Lung microvascular endothelial cell (primary cell): Measurements from ENCODE around the gene RRBP1. TPM values are rescaled to one million over a fixed set of nuclear protein-coding genes. Genes with fewer than 3 reads are reported as not detected.
"Not testable (repeated sequence)": the region's sequence is repeated elsewhere in the genome, so short reads cannot be mapped to it uniquely, and the experiment has no call there.

ENCODE experiments used
- DNase-seq, 2 donors: peaks; one replicate each; pipeline versions ENCODE4 v3.0.0 to v3.0.0-alpha.2; 2010; ENCODE audit warnings: low read depth in 2 of 2
- total RNA-seq: library from RNA; depleted of rRNA; stranded (reverse); fragments of >200 nt; gene quantifications from 2 replicates; pipeline ENCODE4 v1.2.1, GENCODE V29; 2014

Gene RRBP1
- total RNA-seq, 1 donor from 2014 or later, result 61.5 TPM

- no peak for DNase-seq
These were observed 26.8 kb upstream of the RRBP1 start for GRCh38 chr20:17708675-17709360.

DNA sequence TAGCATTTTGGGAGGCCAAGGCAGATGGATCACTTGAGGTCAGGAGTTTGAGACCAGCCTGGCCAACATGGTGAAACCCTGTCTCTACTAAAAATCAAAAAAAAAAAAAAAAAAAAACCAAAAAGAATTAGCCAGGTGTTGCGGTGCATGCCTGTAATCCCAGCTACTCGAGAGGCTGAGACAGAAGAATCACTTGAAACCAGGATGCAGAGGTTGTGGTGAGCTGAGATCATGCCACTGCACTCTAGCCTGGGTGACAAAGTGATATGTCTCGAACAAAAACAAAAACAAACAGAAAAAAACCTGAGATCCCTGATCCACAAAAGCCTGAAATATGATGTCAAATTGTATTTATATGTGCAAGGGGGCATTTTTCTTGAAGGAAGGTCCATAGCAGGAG is 25.9 kb upstream of the RRBP1 start:
- DNase-seq, result not testable (repeated sequence)

- no peak for DNase-seq
These were observed 24.6 kb upstream of the RRBP1 start for GRCh38 chr20:17706632-17707031.

- no peak for DNase-seq
These were observed 23.9 kb upstream of the RRBP1 start for GRCh38 chr20:17705916-17706315.

DNA sequence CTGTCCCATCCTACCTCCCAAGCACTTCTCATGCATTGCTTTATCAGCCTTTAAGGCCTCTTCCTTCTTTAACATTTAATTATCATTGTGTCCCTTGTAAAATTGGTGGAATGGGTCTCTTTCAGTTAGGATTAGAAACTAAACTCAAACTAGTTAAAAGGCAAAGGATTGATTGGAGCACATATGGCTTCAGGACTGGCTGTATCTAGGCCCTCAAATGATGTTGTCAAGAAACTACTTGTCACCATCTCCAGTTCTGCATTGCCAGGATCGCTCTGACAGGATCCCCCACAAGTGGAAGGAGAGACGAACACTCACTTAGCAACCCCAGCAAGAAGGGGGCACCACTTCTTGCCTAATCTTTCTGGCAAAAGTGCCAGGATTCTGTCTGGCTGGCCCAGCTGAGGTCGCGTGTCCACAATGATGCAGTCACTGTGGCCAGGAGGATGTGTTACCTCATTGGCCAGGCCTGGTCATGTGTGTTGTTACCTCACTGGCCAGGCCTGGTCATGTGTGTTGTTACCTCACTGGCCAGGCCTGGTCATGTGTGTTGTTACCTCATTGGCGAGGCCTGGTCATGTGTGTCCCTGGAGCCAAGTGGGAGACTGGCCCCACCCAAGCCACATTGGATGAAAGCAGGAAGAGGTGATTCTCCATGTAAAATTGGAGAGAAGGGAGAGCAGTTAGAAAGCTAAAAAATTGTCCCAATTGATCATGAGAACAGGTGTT is 22.7 kb upstream of the RRBP1 start:
- no peak for DNase-seq

DNA sequence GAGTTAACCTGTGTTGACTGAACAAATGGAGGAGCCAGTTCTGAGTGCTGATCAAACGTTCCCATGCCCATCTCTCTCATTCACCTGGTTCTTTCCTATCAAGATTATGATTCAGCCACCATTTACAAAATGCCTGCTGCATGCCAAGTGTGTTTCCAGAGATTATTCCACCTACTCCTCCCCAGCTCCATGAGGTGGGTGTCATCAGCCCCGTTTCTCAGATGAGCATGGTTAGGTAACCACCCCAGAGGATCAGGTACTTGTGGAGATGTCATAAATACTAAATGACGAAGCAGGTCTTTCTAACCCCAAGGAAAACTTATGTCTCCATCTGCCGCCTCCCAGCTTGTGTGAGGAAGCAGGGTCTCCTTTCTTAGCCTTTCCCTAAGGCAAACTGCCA is 19.8 kb upstream of the RRBP1 start:
- no peak for DNase-seq

DNA sequence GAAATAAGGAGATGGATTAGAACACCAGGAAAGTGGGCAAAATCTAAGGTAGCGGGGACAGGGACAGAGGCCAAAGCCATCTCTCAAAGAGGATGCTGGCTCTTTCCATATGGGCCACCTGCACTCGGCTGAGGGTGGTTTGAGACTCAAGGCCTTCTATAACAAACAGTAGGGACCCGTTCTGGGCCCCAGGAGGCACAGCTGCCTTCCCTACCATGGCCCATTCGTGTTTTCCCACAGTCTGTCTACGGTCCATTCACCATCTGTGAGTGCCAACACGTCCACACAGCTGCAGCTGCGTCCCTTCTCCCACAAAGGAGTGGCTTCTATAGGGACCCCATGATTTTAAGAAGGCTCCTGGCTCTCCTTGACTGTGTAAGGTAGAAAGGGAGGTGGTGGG is 18.6 kb upstream of the RRBP1 start:
- no peak for DNase-seq

- DNase-seq, result no peak
These were observed 17.9 kb upstream of the RRBP1 start, which contains the start of gene BANF2 for GRCh38 chr20:17699931-17700351. Gene BANF2 (plus strand): TSS chr20:17699966. CDS start chr20:17725026, 25,060 bp downstream.

- DNase-seq, result no peak
These were observed 16.3 kb upstream of the RRBP1 start for GRCh38 chr20:17698384-17698783.

- DNase-seq, result no peak
These were observed 15.1 kb upstream of the RRBP1 start for GRCh38 chr20:17697171-17697570.

GRCh38 chr20:17696287-17696686 is 14.2 kb upstream of the RRBP1 start:
- DNase-seq, result no peak

DNA sequence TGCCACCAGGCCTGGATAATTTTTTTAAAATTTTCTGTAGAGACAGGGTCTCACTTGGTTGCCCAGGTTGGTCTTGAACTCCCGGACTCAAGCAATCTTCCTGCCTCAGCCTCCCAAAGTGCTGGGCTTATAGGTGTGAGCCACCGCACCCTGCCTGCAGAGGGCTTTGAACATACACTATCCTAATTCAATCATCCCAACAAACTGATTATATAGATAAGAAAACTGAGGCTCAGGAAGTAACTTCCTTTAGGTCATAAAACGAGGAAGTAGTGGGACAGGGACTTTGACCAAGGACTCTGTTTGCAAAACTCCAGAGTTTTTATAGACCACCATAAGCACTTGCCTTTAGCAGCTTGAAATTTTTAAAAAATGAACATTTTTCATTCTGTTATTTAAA is 12.7 kb upstream of the RRBP1 start:
- DNase-seq, result no peak

- DNase-seq, result no peak
These were observed 11.5 kb upstream of the RRBP1 start for GRCh38 chr20:17693444-17694001.

DNA sequence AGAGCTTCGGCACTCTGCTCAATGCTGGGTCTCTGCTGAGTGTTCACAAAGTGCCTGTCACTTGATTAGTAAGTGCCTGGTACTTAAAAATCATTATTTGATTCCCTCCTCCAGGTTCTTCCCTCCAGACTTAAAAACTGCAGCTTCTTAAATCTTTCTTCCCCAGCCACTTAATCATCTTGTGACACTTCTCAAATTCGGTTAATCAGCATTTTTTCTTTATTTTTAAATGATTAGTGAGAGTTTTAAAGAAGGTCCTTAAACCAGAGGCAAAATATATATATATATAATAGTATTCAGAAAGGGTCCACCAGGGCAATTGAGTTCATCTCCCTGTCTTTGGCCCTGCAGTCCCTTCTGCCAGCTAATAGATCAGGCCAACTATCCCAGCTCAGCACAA is 9.7 kb upstream of the RRBP1 start:
- no peak for DNase-seq

DNA sequence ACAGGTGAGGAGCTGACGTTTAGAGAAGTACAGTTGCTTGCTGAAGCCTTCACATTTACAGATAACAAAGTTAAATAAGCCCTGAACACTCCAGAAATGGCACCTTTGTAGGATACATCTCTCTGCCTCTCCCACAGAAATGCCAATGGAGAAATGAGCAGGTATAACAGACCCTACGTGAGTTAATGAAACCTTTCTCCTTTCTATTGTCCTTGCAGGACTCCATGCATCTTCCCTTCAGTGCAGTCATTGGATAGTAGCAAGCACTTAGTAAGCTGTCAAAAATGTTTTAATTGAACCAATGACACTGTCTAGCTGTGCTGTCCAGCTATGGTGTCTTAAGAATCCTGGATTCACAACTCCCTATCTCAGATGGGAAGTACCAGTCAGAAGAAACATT is 8.1 kb upstream of the RRBP1 start:
- no peak for DNase-seq

DNA sequence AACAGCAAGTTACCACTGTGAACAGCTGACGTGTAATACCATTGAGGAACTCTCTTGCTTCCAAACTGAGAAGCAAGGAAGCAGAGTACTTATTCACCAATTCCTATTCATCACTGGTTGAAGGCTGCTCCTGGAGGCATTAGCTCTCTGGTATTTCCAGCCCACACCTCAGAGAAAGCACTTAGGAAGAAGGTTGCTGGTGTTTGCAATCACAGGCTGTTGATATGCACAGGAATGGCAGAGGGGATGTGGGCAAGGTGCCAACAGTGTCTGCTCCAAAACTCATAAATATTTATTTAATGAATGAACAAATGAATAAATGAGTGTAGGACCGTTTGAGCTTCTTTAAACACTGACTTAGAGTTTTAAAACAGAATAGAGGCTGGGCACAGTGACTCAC is 6.9 kb upstream of the RRBP1 start:
- peak; percentile 9 to 51 for DNase-seq

DNA sequence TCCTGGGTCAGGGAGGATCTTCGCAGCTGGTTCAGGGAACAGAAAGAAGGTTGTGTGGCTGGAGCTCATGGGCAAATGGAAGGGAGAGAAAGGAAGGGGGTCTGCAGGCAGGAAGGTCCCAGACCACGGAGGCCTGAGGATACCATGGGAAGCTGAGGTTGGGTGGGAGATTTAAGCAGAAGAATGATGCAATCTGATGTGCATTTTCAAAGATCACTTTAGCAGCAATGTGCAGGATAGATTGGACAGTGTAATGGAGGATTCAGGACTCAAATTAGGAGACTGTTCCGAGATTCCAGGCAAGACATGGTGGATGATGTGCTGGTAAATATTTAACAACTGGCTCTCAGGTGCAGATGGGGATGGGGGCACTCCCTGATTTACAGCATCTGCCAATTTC is 5.8 kb upstream of the RRBP1 start:
- DNase-seq, result no peak

DNA sequence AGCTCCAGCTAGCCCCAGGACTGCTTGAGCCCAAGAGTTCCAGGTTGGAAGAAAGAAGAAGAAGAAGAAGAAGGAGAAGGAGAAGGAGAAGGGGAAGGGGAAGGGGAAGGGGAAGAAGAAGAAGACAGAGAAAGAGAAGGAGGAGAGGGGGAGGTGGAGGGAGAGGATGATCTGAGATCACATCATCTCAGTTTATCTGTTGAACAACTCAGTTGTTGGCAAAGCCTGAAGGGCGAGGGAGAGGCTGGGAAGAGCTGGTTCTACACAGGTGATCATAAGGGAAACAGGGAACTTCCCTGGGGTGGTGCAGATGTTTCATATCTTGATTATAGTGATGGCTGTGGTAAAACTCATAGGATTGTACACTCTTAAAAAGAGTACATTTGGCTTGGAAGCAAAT is 3.1 kb upstream of the RRBP1 start:
- DNase-seq, result no peak

DNA sequence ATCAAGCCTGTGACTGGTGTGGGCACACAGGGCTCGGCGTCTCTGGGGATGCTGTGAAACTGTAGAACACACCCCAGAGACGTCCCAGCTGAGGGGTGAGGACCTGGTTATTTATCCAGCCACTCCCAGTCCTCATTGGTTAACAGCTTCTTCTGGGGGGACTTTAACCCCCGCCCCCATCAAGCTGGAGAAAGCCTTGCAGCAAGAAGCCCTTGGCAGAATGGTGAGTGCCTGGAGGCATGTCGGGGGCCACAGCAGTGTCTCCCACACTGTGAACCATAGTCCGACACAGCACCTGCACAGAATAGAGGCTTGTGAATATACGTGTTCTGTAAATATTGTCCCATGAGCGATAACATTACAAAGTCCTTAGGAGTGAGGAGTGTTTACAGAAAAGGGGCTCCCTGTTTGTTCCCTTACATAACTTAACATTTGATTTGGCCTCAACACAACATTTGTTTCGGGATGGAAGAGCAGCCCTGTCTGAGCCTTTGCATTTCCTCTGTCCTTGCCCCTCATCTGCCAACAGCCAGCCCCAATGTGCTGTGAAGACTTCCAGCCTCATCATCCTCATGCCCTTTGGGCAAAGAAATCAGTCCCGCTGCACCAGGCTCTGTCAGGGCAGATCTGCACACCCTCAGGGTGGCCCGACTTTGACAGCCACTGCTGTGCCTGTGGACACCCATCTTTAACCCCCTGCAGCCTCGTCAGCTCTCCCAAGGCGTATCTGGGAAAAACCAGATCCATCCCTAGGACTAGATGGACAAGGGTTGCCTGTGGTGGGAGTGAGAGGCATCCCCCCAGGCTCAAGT is 2.2 kb upstream of the RRBP1 start:
- DNase-seq, result no peak

DNA sequence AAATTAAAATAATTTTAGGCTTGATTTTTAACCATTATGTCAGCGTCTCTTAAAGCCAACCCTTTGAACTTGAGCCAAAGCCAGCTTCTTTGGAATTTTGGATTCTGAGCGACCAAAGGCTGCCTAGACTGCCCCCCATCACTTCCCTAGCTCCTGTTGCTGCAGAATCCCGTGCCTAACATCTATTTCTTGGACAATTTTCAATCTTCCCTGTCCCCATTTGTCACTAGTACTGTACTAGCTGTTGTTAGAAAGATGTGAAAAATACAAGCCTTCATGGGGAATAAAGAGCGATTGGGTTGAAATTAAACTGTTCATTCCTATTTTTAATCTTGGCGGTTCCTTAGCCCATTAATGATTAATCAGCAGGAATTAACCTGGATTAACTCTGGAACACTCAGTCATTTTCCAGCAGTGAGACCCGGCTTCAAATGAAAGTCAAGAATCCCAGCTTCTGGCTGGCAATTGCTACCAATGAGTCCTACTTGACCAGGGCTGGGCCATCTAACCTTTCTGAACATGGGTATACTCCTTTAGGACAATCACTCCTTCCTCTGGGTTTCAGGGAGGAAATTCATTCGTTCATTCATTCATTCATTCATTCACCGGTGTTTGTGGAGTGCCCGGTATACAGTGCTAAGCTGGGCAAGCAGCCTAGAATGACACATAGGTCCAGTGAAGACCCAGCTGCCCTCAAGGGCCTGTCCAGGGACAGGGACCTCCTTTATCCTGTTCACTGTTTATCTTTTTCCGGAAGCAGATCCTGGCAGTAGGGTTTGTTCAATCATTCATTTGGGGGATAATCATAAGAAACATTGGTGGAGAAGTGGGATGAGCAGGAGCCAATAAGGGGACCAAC is 1.4 kb upstream of the RRBP1 start:
- no peak for DNase-seq

DNA sequence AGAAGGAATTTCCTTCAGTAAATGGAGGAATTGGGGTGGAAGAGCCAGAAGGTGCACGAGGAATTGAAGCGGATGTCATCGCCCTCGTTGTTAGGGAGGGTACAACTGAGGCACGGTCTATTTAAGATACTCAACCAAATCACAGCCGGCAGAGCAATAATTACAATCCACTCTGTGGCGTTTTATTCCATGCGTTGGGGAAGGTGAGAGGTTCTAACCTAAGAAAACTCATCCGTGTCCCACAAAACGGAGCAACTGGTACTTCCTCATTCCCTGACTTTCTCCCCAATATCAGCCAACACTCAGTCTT is 802 bp upstream of the RRBP1 start:
- no peak for DNase-seq
